ENCODE measurements around the gene IFNW1.

Gene IFNW1

GRCh38 chr9:21165516-21165915 lies 23.9 kb upstream of the IFNW1 start:
- no peak overlapping the region for H3K4me3 Mint-ChIP-seq
- H3K4me1 Mint-ChIP-seq: no peaks in the 10 kb centered on the region
- no peaks in the 10 kb centered on the region for H3K36me3 Mint-ChIP-seq (ENCODE audit: low read depth)
- H3K27ac Mint-ChIP-seq: no peak overlapping the region
- peaks cover 2% of the 10 kb centered on the region for H3K9me3 Mint-ChIP-seq
- no peak for TF ChIP-seq CTCF (IDR thresholded peaks at IDR 0.05; ENCODE audit: unreplicated experiment in 3 of 3)
- H3K27me3 Mint-ChIP-seq (ENCODE audit: low read depth): peaks cover 3% of the 10 kb centered on the region

GRCh38 chr9:21160178-21160577 lies 18.5 kb upstream of the IFNW1 start:
- no peaks in the 10 kb centered on the region for H3K4me1 Mint-ChIP-seq
- no peak for TF ChIP-seq CTCF (IDR thresholded peaks at IDR 0.05; ENCODE audit: unreplicated experiment in 3 of 3)
- H3K4me3 Mint-ChIP-seq: no peak overlapping the region
- no peak overlapping the region for H3K27ac Mint-ChIP-seq
- H3K27me3 Mint-ChIP-seq (ENCODE audit: low read depth): peaks cover 3% of the 10 kb centered on the region
- no peaks in the 10 kb centered on the region for H3K36me3 Mint-ChIP-seq (ENCODE audit: low read depth)
- peaks cover 2% of the 10 kb centered on the region for H3K9me3 Mint-ChIP-seq

GRCh38 chr9:21155501-21155900 lies 13.9 kb upstream of the IFNW1 start:
- Mint-ChIP-seq H3K27ac (no peak overlapping the region), H3K9me3 (no peaks in the 10 kb centered on the region), H3K4me1 (no peaks in the 10 kb centered on the region), H3K27me3 (ENCODE audit: low read depth) (no peaks in the 10 kb centered on the region), H3K4me3 (no peak overlapping the region), H3K36me3 (ENCODE audit: low read depth) (no peaks in the 10 kb centered on the region)
- TF ChIP-seq CTCF (IDR thresholded peaks at IDR 0.05; ENCODE audit: unreplicated experiment in 3 of 3): no peak

- H3K4me1 Mint-ChIP-seq: no peaks in the 10 kb centered on the region
- no peaks in the 10 kb centered on the region for H3K9me3 Mint-ChIP-seq
- no peak overlapping the region for H3K4me3 Mint-ChIP-seq
- no peak for TF ChIP-seq CTCF (IDR thresholded peaks at IDR 0.05; ENCODE audit: unreplicated experiment in 3 of 3)
- H3K27ac Mint-ChIP-seq: no peak overlapping the region
- H3K36me3 Mint-ChIP-seq (ENCODE audit: low read depth): no peaks in the 10 kb centered on the region
- no peaks in the 10 kb centered on the region for H3K27me3 Mint-ChIP-seq (ENCODE audit: low read depth)
Observed at GRCh38 chr9:21154018-21154608, 12.5 kb upstream of the IFNW1 start.

- Mint-ChIP-seq H3K27ac (no peak overlapping the region), H3K4me1 (no peaks in the 10 kb centered on the region), H3K4me3 (no peak overlapping the region), H3K27me3 (ENCODE audit: low read depth) (no peaks in the 10 kb centered on the region), H3K36me3 (ENCODE audit: low read depth) (no peaks in the 10 kb centered on the region), H3K9me3 (peaks cover under 1% of the 10 kb centered on the region)
- TF ChIP-seq CTCF (IDR thresholded peaks at IDR 0.05; ENCODE audit: unreplicated experiment in 3 of 3): no peak
Observed at GRCh38 chr9:21153336-21154017, 11.8 kb upstream of the IFNW1 start.

- Mint-ChIP-seq H3K36me3 (ENCODE audit: low read depth) (no peaks in the 10 kb centered on the region), H3K27ac (no peak overlapping the region), H3K4me3 (no peak overlapping the region), H3K4me1 (no peaks in the 10 kb centered on the region), H3K27me3 (ENCODE audit: low read depth) (no peaks in the 10 kb centered on the region), H3K9me3 (peaks cover 13% of the 10 kb centered on the region)
- no peak for TF ChIP-seq CTCF (IDR thresholded peaks at IDR 0.05; ENCODE audit: unreplicated experiment in 3 of 3)
Observed at GRCh38 chr9:21144603-21145002, 3.0 kb upstream of the IFNW1 start.
